Measurements from ENCODE around the gene TRERF1. TPM values are rescaled to one million over a fixed set of nuclear protein-coding genes. Genes with fewer than 3 reads are reported as not detected.

TRERF1 gene
- total and polyA plus RNA-seq, 2 of the 8 experiments (the other 6 are each of a cell fraction or from before 2014, with no cell fraction given) = 10.8 to 21.5 TPM

- Histone ChIP-seq H3K4ac (replicated peaks; ENCODE audit: insufficient read length, low read depth, low read length) (no peak overlapping the region), H3K56ac (replicated peaks; ENCODE audit: insufficient read length, low read depth, low read length) (no peak overlapping the region), H3K79me2 (ENCODE audit: control insufficient read depth in 1 of 2, insufficient read depth in 2 of 2, low read length in 2 of 2) (no peaks in the 10 kb centered on the region), H4K8ac (ENCODE audit: extremely low read depth, insufficient read depth, low read length) (no peak overlapping the region), H3K9me3 (ENCODE audit: insufficient read depth in 2 of 2, low read depth in 1 of 2, low read length in 1 of 2) (no peaks in the 10 kb centered on the region), H4K20me1 (replicated peaks in 1 of 2; ENCODE audit: control insufficient read depth in 1 of 2, insufficient read depth in 2 of 2, low read length in 2 of 2) (no peaks in the 10 kb centered on the region), H2BK20ac (ENCODE audit: low read length) (no peak overlapping the region), H3K36me3 (ENCODE audit: control insufficient read depth in 2 of 4, insufficient read depth in 4 of 4, low read length in 3 of 4) (peaks cover 0 to 4% (median 0%) of the 10 kb centered on the region in 4 experiments; a peak in 2 of 8 replicates), H3K4me1 (replicated peaks in 1 of 4; ENCODE audit: control insufficient read depth in 3 of 4, insufficient read depth in 4 of 4, low read length in 3 of 4) (no peaks in the 10 kb centered on the region), H2BK5ac (ENCODE audit: low read depth, low read length) (no peak overlapping the region), H3K9ac (replicated peaks in 1 of 4; ENCODE audit: extremely low read depth in 1 of 4, low read depth in 3 of 4, low read length in 3 of 4) (no peak overlapping the region), H3K4me3 (ENCODE audit: extremely low read depth in 1 of 4, insufficient read depth in 2 of 4, low read depth in 3 of 4, low read length in 4 of 4) (no peak overlapping the region), H4K5ac (ENCODE audit: insufficient read length, low read depth, low read length) (no peak overlapping the region), H3K14ac (ENCODE audit: insufficient read length) (no peak overlapping the region), H2BK12ac (ENCODE audit: low read depth, low read length) (no peak overlapping the region), H4K91ac (replicated peaks; ENCODE audit: insufficient read length, low read length) (no peak overlapping the region), H2BK15ac (ENCODE audit: low read length) (no peak overlapping the region), H3K27ac (ENCODE audit: low read depth, low read length) (no peak overlapping the region), H3K27me3 (replicated peaks in 1 of 4; ENCODE audit: control insufficient read depth in 3 of 4, extremely low read depth in 1 of 4, insufficient read depth in 3 of 4, low read length in 3 of 4) (no peaks in the 10 kb centered on the region), H3K79me1 (ENCODE audit: low read depth, low read length) (no peaks in the 10 kb centered on the region), H3K4me2 (ENCODE audit: insufficient read depth in 1 of 2, low read depth in 2 of 2, low read length in 2 of 2) (no peak overlapping the region), H2AFZ (ENCODE audit: low read length) (no peak overlapping the region), H3K23me2 (ENCODE audit: low read depth, low read length) (0 out of 2 replicates have a peak, but pooled peaks cover 3% of the 10 kb centered on the region), H3K23ac (ENCODE audit: insufficient read length) (no peak overlapping the region), H3K18ac (ENCODE audit: extremely low read depth, low read length) (no peak overlapping the region), H2BK120ac (replicated peaks; ENCODE audit: low read depth, low read length) (no peak overlapping the region), H2AK5ac (ENCODE audit: low read depth, low read length) (no peak overlapping the region)
- ChIA-PET POLR2A (ENCODE audit: partially characterized antibody) (interaction anchor here (1.6 kb wide), 1 partner anchor 63 kb away, joined by 3 read pairs; no protein-coding TSS in a partner anchor), CTCF (ENCODE audit: partially characterized antibody) (interaction anchor here (1.1 to 2.3 kb wide), 7 partner anchors 12 to 132 kb away, joined by 3 to 10 read pairs (median 4); no protein-coding TSS in a partner anchor)
- FAIRE-seq (no peak), DNase-seq (ENCODE audit: low read depth in 1 of 2, low spot score in 2 of 2) (no peak)
- WGBS, 2 experiments (ENCODE audit: extremely low coverage in 1 of 2, insufficient coverage in 1 of 2, insufficient read length in 1 of 2, insufficient replicate concordance in 2 of 2, low coverage in 1 of 2, low lambda C conversion rate in 2 of 2, missing lambda C conversion rate in 1 of 2) = 92% methylated on average over 1 of the region's 1 CpG; no CpG with 5 or more reads in 1 of the 2 experiments
- TF ChIP-seq SAP30 (IDR thresholded peaks at IDR 0.05; ENCODE audit: insufficient read depth, insufficient replicate concordance, low read length) = no peak
- TF ChIP-seq EGR1 (IDR thresholded peaks at IDR 0.05; ENCODE audit: borderline replicate concordance, low read depth, low read length) = no peak
- no peak for TF ChIP-seq TBP (IDR thresholded peaks at IDR 0.05; ENCODE audit: low read depth, low read length)
Measured at GRCh38 chr6:42200035-42200434, 251.7 kb downstream of the TRERF1 start.

All from H1 (cell line).